GM23338 (cell line): ENCODE data around the gene HLCS. TPM values are rescaled to one million over a fixed set of nuclear protein-coding genes. Genes with fewer than 3 reads are reported as not detected.

Source experiments
- ATAC-seq: fragments of 200-7000 bp; cut with Tn5 transposase; 3 replicates; pipeline ENCODE4 v1.9.1; 2020
- DNase-seq: peaks from one replicate; pipeline ENCODE4 v3.0.0-alpha.2; 2015; ENCODE audit warnings: low spot score
- H2AFZ ChIP-seq: fragments of 200-600 bp; sonication (generic); 2 replicates; pipeline ENCODE4 v1.8.0; 2016; ENCODE audit warnings: antibody characterized with exemption, mild to moderate bottlenecking, moderate library complexity
- H3F3A ChIP-seq: fragments of 200-600 bp; sonication (generic); replicated peaks from 2 replicates; pipeline ENCODE4 v1.8.0; 2017; ENCODE audit warnings: antibody characterized with exemption, mixed run types, low read depth
- H3K27ac ChIP-seq: fragments of 200-600 bp; sonication (generic); 2 replicates; pipeline ENCODE4 v1.6.1; 2016; ENCODE audit warnings: low read depth
- H3K27me3 ChIP-seq: fragments of 200-600 bp; sonication (generic); 2 replicates; pipeline ENCODE4 v1.8.0; 2016; ENCODE audit warnings: mild to moderate bottlenecking, mixed run types, moderate library complexity; ENCODE audit not compliant: insufficient read depth
- H3K36me3 ChIP-seq: fragments of 200-600 bp; sonication (generic); 2 replicates; pipeline ENCODE4 v1.8.0; 2016; ENCODE audit warnings: mild to moderate bottlenecking; ENCODE audit not compliant: insufficient read depth
- H3K4me1 ChIP-seq: fragments of 200-600 bp; sonication (generic); 2 replicates; pipeline ENCODE4 v1.8.0; 2016; ENCODE audit warnings: mild to moderate bottlenecking, moderate library complexity; ENCODE audit not compliant: insufficient read depth
- H3K4me2 ChIP-seq: fragments of 200-600 bp; sonication (generic); 2 replicates; pipeline ENCODE4 v1.7.1; 2017; ENCODE audit warnings: mixed run types
- H3K4me3 ChIP-seq: fragments of 200-600 bp; sonication (generic); 2 replicates; pipeline ENCODE4 v1.6.1; 2016; ENCODE audit warnings: mixed run types
- H3K79me2 ChIP-seq: fragments of 200-600 bp; sonication (generic); replicated peaks from 2 replicates; pipeline ENCODE4 v1.8.0; 2017; ENCODE audit warnings: mild to moderate bottlenecking; ENCODE audit not compliant: insufficient read depth
- H3K9me2 ChIP-seq: fragments of 200-600 bp; sonication (generic); 2 replicates; pipeline ENCODE4 v1.8.0; 2017; ENCODE audit not compliant: insufficient read depth
- H4K20me1 ChIP-seq: fragments of 200-600 bp; sonication (generic); replicated peaks from 2 replicates; pipeline ENCODE4 v1.8.0; 2017; ENCODE audit warnings: mild to moderate bottlenecking; ENCODE audit not compliant: insufficient read depth
- H3K27ac Mint-ChIP-seq: 2 replicates; pipeline ENCODE4 v1.8.0; 2020; ENCODE audit warnings: inconsistent platforms, mild to moderate bottlenecking, moderate library complexity, mixed read lengths
- H3K27me3 Mint-ChIP-seq: 3 replicates; pipeline ENCODE4 v1.8.0; 2022; ENCODE audit warnings: low read depth, mild to moderate bottlenecking, moderate library complexity, mixed read lengths, inconsistent platforms; ENCODE audit not compliant: insufficient read depth, poor library complexity
- H3K36me3 Mint-ChIP-seq: 3 replicates; pipeline ENCODE4 v1.8.0; 2021; ENCODE audit warnings: low read depth, mild to moderate bottlenecking, inconsistent platforms, moderate library complexity, mixed read lengths
- H3K4me1 Mint-ChIP-seq: 3 replicates; pipeline ENCODE4 v1.8.0; 2020; ENCODE audit warnings: mild to moderate bottlenecking, inconsistent platforms, mixed read lengths
- H3K4me3 Mint-ChIP-seq: 3 replicates; pipeline ENCODE4 v1.8.0; 2021; ENCODE audit warnings: moderate library complexity, mild to moderate bottlenecking, inconsistent platforms, mixed read lengths
- H3K9me3 Mint-ChIP-seq: 3 replicates; pipeline ENCODE4 v1.8.0; 2020; ENCODE audit warnings: moderate library complexity, mild to moderate bottlenecking, inconsistent platforms, mixed read lengths
- CTCF ChIP-seq, 2 experiments: fragments of 200-600 bp in 1 of 2; sonication (generic) in 1 of 2; conservative IDR thresholded peaks; 2 replicates each; pipeline versions ENCODE4 v1.5.1 to v1.6.1; 2016 to 2017; ENCODE audit warnings: antibody characterized with exemption in 2 of 2, low read depth in 2 of 2, mild to moderate bottlenecking in 2 of 2, moderate library complexity in 1 of 2
- EZH2 ChIP-seq: fragments of 200-600 bp; sonication (generic); IDR thresholded peaks from one replicate; pipeline ENCODE4 v1.8.0; 2017; ENCODE audit warnings: antibody characterized with exemption, mild to moderate bottlenecking, low read depth; ENCODE audit not compliant: unreplicated experiment
- JUNB ChIP-seq: IDR thresholded peaks from one replicate; pipeline ENCODE4 v1.6.1; 2016; ENCODE audit warnings: antibody characterized with exemption; ENCODE audit not compliant: unreplicated experiment
- ZNF114 ChIP-seq: fragments of 250-450 bp; sonication (Bioruptor Pico); IDR thresholded peaks from 2 replicates; pipeline ENCODE4 v1.5.0; 2020; ENCODE audit warnings: mild to moderate bottlenecking, moderate library complexity
- ZNF331 ChIP-seq: fragments of 250-450 bp; sonication (Bioruptor Pico); IDR thresholded peaks from 2 replicates; pipeline ENCODE4 v1.5.0; 2020; ENCODE audit warnings: low read depth, mild to moderate bottlenecking, moderate library complexity
- ZNF462 ChIP-seq: fragments of 250-450 bp; sonication (Bioruptor Pico); IDR thresholded peaks from 2 replicates; pipeline ENCODE4 v1.5.0; 2020; ENCODE audit warnings: mild to moderate bottlenecking, moderate library complexity
- polyA plus RNA-seq: library from polyadenylated mRNA; unstranded; fragments of >200 nt; fragmentation: Nextera tagmentation; extraction: Ambion mirVana; gene quantifications from 2 replicates; pipeline ENCODE4 v1.2.1, GENCODE V29; 2016
- total RNA-seq: library from RNA; depleted of rRNA; stranded (reverse); fragments of >200 nt; shearing (Covaris generic); gene quantifications from 2 replicates; pipeline ENCODE4 v1.2.3, GENCODE V29; 2014

The HLCS gene
- total and polyA plus RNA-seq, 2 experiments from 2014 or later: 6.1 to 14.7 TPM

DNA sequence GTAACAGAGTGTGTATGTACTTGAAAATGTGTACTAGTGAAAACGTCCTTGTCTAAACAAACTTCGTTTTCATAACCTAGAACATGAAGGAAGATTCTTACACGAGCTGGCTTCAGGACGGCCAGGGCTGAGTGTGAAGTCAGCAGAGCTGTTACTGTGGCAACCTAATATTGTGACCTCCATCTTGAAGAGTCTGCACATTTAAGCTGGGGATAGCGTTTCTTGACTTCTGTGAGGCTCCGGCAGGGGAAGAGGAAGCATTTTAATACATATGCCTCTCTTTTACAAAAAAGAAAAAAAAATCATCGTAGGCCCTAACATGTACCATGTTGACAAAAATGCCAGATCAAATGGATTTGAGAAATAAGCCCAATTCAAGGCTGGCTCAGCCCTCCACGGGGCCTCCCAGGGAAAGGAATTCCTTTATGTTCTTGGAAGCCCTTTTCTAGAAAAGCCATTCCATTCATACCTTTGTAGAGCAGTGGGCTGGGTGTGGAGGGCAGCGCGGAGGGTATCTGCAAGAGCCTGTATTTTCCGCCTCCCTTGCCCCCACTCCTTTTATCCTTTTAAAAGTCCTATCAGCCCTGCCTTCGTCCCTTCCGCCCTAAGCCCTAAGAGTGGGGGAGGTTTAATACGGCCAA is 216.4 kb downstream of the HLCS start:
- H3K36me3 ChIP-seq: no peaks in the 10 kb centered on the region
- peaks cover 28% of the 10 kb centered on the region for H3K27me3 ChIP-seq
- peak overlapping the region; percentile 21 for H3K4me3 ChIP-seq
- H3K27ac ChIP-seq: peak overlapping the region; percentile 90
- no peaks in the 10 kb centered on the region; the same call in 2 of the 3 replicates for H3K9me3 Mint-ChIP-seq
- peaks cover 37% of the 10 kb centered on the region for H3K4me1 ChIP-seq
- no peaks in the 10 kb centered on the region for H3K9me2 ChIP-seq
- H3K27ac Mint-ChIP-seq: peak overlapping the region; percentile 99
- no peaks in the 10 kb centered on the region for H4K20me1 ChIP-seq
- TF ChIP-seq ZNF114 (CRISPR knock-in tag) (no peak), EZH2 (no peak), ZNF462 (CRISPR knock-in tag) (no peak), JUNB (no peak), ZNF331 (CRISPR knock-in tag) (no peak), CTCF (conservative IDR thresholded peaks at IDR 0.05; ENCODE audit: low read depth in 2 of 2) (no peak)
- H2AFZ ChIP-seq: no peak overlapping the region
- H3K4me2 ChIP-seq: peak overlapping the region; percentile 84
- peaks cover 31% of the 10 kb centered on the region for H3K27me3 Mint-ChIP-seq
- H3K79me2 ChIP-seq: no peaks in the 10 kb centered on the region
- peak; percentile 98 for DNase-seq
- no peaks in the 10 kb centered on the region for H3F3A ChIP-seq
- H3K4me3 Mint-ChIP-seq: peak overlapping the region; percentile 52
- H3K4me1 Mint-ChIP-seq: peaks cover 57% of the 10 kb centered on the region
- ATAC-seq: peak; percentile 82
- H3K36me3 Mint-ChIP-seq: no peaks in the 10 kb centered on the region; the same call in 2 of the 3 replicates
